Gastrocnemius medialis (tissue), 4 donors: ENCODE results near the gene PGAM1. TPM values are rescaled to one million over a fixed set of nuclear protein-coding genes. Genes with fewer than 3 reads are reported as not detected.

Experiments used
- ATAC-seq, 2 donors: fragments of 150-250 bp; one replicate each; pipeline ENCODE4 v1.9.1; 2016
- DNase-seq, 2 donors: peaks; one replicate each; pipeline ENCODE4 v3.0.0-alpha.2; 2019
- H3K27ac ChIP-seq, 4 donors: fragments of 200-600 bp; sonication (generic); 1 replicate in 1 of 4; 2 replicates in 3 of 4; pipeline ENCODE4 v1.5.1; 2016 to 2018; ENCODE audit warnings: mild to moderate bottlenecking in 2 of 4, moderate library complexity in 1 of 4
- H3K27me3 ChIP-seq, 3 donors: fragments of 200-600 bp; sonication (generic) in 2 of 3; 1 replicate in 1 of 3; 2 replicates in 2 of 3; pipeline versions ENCODE4 v1.5.1 to v1.6.0; 2016 to 2019; ENCODE audit warnings: mild to moderate bottlenecking in 1 of 3, moderate library complexity in 1 of 3
- H3K36me3 ChIP-seq, 2 donors: fragments of 200-600 bp; sonication (generic) in 1 of 2; one replicate each; pipeline ENCODE4 v1.5.1; 2017 to 2018
- H3K4me1 ChIP-seq, 2 donors: fragments of 200-600 bp; sonication (generic) in 1 of 2; one replicate each; pipeline ENCODE4 v1.5.1; 2016 to 2017; ENCODE audit warnings: mild to moderate bottlenecking in 2 of 2
- H3K4me3 ChIP-seq, 4 donors: fragments of 200-600 bp; sonication (generic) in 3 of 4; 1 replicate in 1 of 4; 2 replicates in 3 of 4; pipeline ENCODE4 v1.5.1; 2016 to 2019; ENCODE audit warnings: mild to moderate bottlenecking in 2 of 4
- H3K9me3 ChIP-seq, 3 donors: fragments of 200-600 bp; sonication (generic) in 2 of 3; 1 replicate in 1 of 3; 2 replicates in 2 of 3; pipeline ENCODE4 v1.5.1; 2016 to 2019
- CTCF ChIP-seq, 5 experiments: fragments of 450-650 bp in 3 of 5; fragments of 200-600 bp in 2 of 5; sonication (generic) in 2 of 5; IDR thresholded peaks in 4 of 5; conservative IDR thresholded peaks in 1 of 5; 1 replicate in 4 of 5; 2 replicates in 1 of 5; pipeline ENCODE4 v1.5.1; 2016 to 2019; ENCODE audit warnings: antibody characterized with exemption in 5 of 5, mild to moderate bottlenecking in 3 of 5, moderate library complexity in 3 of 5
- POLR2A ChIP-seq, 2 donors: fragments of 450-650 bp; IDR thresholded peaks; one replicate each; pipeline ENCODE4 v1.6.1; 2017; ENCODE audit warnings: antibody characterized with exemption in 2 of 2, mild to moderate bottlenecking in 2 of 2, moderate library complexity in 2 of 2
- in situ Hi-C, 4 donors: fragments of 200-750 bp; cut with MboI; loops; one replicate each; pipeline versions ENCODE4 v1.15.0 to v1.8.0; 2017; ENCODE audit warnings: low sequenced_read_pairs in 4 of 4
- intact Hi-C: fragments of 100-400 bp; cut with DNase I; formaldehyde crosslinking; loops from one replicate; pipeline ENCODE4 v1.15.1; 2023; ENCODE audit warnings: low total_unique reads
- total RNA-seq, 4 donors: library from RNA; depleted of rRNA; stranded (reverse); fragments of >200 nt; gene quantifications; one replicate each; pipeline versions ENCODE4 v1.1.0 to v1.2.3, GENCODE V29; 2016

The PGAM1 gene
- total RNA-seq, 4 donors from 2014 or later, result 41.0 to 72.1 (median 62.2) TPM

GRCh38 chr10:97454330-97455036 is 28.5 kb downstream of the PGAM1 start:
- peak overlapping the region in 1 of 4 donors; percentile 2 for H3K27ac ChIP-seq
- intact Hi-C loops (no loop called here), in situ Hi-C loops (loop anchor here in 1 of 4 donors (10.0 kb wide), 1 partner anchor 100 kb away; no protein-coding TSS in a partner anchor)
- H3K4me3 ChIP-seq, result no peak overlapping the region
- TF ChIP-seq CTCF (IDR thresholded peaks at IDR 0.05 in 4 of 5, conservative IDR thresholded peaks at IDR 0.05 in 1 of 5) (no peak), POLR2A (IDR thresholded peaks at IDR 0.05) (no peak)
- no peaks in the 10 kb centered on the region for H3K27me3 ChIP-seq
- H3K36me3 ChIP-seq, result peaks cover 0 to 57% of the 10 kb centered on the region in 2 donors
- ATAC-seq, result no peak
- no peak for DNase-seq
- H3K9me3 ChIP-seq, result no peaks in the 10 kb centered on the region
- H3K4me1 ChIP-seq, result peaks cover 7 to 13% of the 10 kb centered on the region in 2 donors

GRCh38 chr10:97456034-97456685 is 30.2 kb downstream of the PGAM1 start:
- Histone ChIP-seq H3K27ac (no peak overlapping the region), H3K36me3 (peaks cover 0 to 74% of the 10 kb centered on the region in 2 donors), H3K4me1 (peaks cover 0 to 3% of the 10 kb centered on the region in 2 donors), H3K27me3 (no peaks in the 10 kb centered on the region), H3K4me3 (no peak overlapping the region), H3K9me3 (no peaks in the 10 kb centered on the region)
- in situ Hi-C loops, result loop anchor here in 1 of 4 donors (10.0 kb wide), 1 partner anchor 99 kb away; no protein-coding TSS in a partner anchor
- DNase-seq (no peak), ATAC-seq (no peak)
- TF ChIP-seq POLR2A (IDR thresholded peaks at IDR 0.05), result no peak
- TF ChIP-seq CTCF (IDR thresholded peaks at IDR 0.05 in 4 of 5, conservative IDR thresholded peaks at IDR 0.05 in 1 of 5), result no peak
- intact Hi-C loops, result no loop called here

GRCh38 chr10:97456686-97457065 is 30.7 kb downstream of the PGAM1 start:
- no peaks in the 10 kb centered on the region for H3K4me1 ChIP-seq
- no peak overlapping the region for H3K27ac ChIP-seq
- intact Hi-C loops, result no loop called here
- no peak for TF ChIP-seq CTCF (IDR thresholded peaks at IDR 0.05 in 4 of 5, conservative IDR thresholded peaks at IDR 0.05 in 1 of 5)
- no peak for TF ChIP-seq POLR2A (IDR thresholded peaks at IDR 0.05)
- H3K4me3 ChIP-seq, result no peak overlapping the region
- ATAC-seq, result no peak
- H3K27me3 ChIP-seq, result no peaks in the 10 kb centered on the region
- DNase-seq, result no peak
- peaks cover 0 to 79% of the 10 kb centered on the region in 2 donors for H3K36me3 ChIP-seq
- in situ Hi-C loops, result loop anchor here in 1 of 4 donors (10.0 kb wide), 1 partner anchor 98 kb away; no protein-coding TSS in a partner anchor
- no peaks in the 10 kb centered on the region for H3K9me3 ChIP-seq

- TF ChIP-seq CTCF (IDR thresholded peaks at IDR 0.05 in 4 of 5, conservative IDR thresholded peaks at IDR 0.05 in 1 of 5), result no peak
- TF ChIP-seq POLR2A (IDR thresholded peaks at IDR 0.05), result no peak
- no peaks in the 10 kb centered on the region for H3K9me3 ChIP-seq
- peaks cover 4 to 7% of the 10 kb centered on the region in 2 donors for H3K4me1 ChIP-seq
- in situ Hi-C loops (loop anchor here in 1 of 4 donors (10.0 kb wide), 1 partner anchor 96 kb away; no protein-coding TSS in a partner anchor), intact Hi-C loops (no loop called here)
- DNase-seq, result no peak
- no peak overlapping the region for H3K27ac ChIP-seq
- no peaks in the 10 kb centered on the region for H3K27me3 ChIP-seq
- peaks cover 0 to 91% of the 10 kb centered on the region in 2 donors for H3K36me3 ChIP-seq
- no peak for ATAC-seq
- no peak overlapping the region for H3K4me3 ChIP-seq
These were observed 33.1 kb downstream of the PGAM1 start for GRCh38 chr10:97459111-97459510.
